HG02943 (cell line): ENCODE results near the gene BPIFB6.
"Not testable (repeated sequence)": the region's sequence is repeated elsewhere in the genome, so short reads cannot be mapped to it uniquely, and the experiment has no call there.

Experiments used
- ATAC-seq: cut with Tn5 transposase; IDR thresholded peaks from one replicate; pipeline ENCODE4 v1.9.1; 2021; ENCODE audit warnings: mild to moderate bottlenecking, low read depth, moderate library complexity; ENCODE audit not compliant: unreplicated experiment

Gene BPIFB6

DNA sequence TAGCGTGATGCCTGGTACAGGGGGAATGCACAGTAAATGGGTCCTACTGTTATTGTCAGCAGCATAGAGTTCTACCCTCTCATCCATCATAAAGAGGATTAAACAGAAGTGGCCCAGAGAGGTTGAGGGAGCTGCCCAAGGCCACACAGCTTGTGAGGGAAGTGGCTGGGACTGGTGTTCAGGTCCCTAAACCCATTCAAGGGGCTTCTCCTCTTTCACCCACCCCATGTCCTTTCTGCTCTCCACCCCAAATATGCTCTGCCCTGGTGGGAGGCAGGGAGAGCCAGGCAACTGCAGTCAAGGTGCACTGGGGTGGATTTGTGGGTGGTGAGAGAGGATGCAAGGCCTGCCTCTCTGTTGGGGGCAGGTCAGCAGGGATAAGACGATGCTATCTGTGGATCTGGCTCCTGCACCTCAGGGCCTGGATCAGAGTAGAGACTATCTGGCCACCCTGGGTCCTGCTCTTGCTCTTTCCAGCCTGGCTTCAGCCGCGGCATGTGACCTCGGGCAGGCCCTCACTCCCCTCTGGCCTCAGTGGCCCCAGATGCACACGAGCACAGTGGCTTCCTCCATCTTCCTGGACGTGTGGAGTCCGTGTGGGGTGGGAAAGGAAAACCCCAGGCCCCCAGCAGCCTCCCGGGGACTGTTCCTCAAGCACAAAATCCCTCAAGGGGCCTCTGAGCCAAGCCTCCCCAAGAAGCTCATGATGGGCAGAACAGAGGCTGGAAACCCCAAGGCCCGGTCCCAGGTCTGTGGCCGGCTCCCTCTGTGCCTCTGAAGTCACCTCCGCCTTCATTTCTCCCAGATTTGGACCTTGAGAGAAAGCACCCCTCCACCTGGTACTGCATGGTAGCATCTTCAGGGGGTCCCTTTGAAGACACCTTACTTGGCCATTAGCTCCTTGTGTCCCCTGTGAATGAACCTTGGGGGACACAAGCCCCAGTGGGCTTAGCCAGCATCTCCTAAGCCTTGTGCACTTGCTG lies 3.4 kb upstream of the BPIFB6 start:
- ATAC-seq: no peak

DNA sequence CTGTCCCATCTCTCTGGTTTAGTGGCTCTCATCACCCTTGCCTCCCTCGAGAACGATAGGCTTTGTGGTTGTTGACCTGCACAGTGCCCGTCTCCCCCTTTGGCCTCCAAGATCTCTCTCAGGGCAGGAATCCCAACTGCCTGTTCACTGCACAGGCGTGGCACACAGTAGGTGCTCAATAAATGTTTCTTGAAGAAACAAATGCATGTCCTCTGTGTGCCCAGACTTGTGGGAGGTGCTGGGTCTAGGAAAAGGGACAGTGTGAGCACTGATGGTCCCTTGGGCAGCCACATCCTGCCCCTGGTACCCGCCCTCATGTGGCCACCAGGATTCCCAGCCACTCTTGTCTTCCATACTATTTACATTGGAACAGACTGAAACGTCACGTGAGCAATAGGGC lies 2.6 kb upstream of the BPIFB6 start:
- ATAC-seq: no peak

DNA sequence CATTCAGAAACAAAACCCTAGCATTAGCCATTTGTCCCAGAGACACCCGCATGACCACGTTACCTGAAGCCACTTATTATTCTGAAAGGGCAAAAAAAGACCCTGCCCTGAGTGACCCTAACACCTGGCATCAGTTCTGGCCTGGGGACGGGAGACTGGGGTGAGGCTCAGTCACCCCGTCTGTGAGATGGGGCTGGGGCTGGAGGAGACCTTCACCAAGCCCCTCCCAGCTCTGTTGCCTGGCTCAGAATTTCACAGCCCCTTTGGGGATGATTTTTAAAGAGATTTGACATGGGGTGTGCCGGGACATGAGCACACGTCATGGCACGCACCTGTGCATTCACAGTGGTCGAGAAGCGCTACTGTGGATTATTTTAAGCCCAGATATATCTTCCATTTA lies 1.4 kb upstream of the BPIFB6 start:
- no peak for ATAC-seq

DNA sequence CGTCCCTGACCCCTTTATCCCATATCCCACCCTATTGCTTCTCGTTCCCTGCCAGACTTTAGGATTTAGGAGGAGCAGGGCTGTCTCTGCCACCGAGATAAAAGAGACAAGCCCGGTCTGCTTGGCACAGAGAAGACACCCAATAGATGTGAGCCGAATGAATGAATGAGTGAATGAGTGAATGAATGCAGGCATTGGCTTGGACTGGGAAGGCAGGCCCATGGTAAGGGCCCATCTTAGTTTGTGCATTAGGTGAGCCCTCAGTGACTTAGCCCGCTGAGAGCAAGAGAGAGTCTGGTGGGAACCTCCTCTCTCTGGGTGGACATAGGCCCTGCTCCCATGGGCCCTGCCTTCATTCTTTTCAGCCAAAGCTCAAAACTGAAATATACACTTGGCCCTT lies 879 bp upstream of the BPIFB6 start:
- ATAC-seq: no peak

DNA sequence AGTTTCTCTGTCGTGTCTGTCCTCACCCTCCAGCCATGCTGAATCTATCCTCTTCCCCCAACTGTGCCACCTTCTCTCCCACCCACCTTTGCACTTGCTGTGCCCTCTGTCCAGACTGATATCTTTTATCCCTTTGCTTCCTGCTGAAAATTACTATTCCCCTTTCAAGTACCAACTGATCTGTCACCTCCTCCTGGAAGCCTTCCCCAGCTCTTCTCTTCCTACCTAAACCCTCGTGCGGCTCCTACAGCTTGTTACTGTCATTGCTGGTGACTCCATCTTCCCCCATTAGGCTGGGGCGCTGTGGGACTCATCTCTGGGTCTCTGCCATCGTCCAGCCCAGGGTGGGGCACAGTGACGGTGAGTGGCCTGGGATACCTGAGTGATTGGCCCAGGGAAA lies 1.1 kb downstream of the BPIFB6 start:
- no peak for ATAC-seq

DNA sequence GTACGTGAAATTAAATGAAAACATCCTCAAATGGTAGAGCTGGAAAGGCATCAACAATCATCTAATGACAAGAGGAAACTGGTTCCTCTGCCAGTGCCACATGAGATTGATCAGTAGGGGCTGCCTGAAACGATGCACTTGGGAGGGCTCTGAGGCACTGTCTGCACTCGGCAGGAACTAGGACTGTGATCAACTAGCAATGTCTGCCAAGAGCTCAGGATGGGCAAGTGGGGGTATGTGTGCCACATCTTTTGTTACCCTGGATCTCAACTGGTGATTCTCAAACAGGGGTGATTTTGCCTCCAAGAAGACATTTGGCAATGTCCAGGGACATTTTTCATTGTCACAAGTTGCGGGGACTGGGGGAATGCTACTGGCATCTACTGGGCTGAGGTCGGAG lies 1.9 kb downstream of the BPIFB6 start:
- ATAC-seq: no peak

DNA sequence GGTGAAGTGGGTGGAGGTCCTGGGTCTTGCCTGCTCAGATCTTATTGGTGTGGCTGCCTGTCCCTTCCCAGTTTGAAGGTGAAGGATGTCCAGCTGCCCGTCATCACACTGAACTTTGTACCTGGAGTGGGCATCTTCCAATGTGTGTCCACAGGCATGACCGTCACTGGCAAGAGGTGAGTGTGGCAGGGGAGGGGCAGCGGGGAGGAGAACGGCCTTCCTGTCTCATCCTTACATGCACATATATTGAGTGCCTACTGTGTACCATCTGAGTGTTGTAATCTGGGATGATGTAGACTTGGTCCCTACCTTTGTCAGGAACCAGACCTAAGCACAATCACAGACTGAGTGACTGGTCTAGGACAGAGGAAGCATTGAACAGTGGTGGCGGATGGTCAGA lies 2.7 kb downstream of the BPIFB6 start:
- ATAC-seq: no peak

DNA sequence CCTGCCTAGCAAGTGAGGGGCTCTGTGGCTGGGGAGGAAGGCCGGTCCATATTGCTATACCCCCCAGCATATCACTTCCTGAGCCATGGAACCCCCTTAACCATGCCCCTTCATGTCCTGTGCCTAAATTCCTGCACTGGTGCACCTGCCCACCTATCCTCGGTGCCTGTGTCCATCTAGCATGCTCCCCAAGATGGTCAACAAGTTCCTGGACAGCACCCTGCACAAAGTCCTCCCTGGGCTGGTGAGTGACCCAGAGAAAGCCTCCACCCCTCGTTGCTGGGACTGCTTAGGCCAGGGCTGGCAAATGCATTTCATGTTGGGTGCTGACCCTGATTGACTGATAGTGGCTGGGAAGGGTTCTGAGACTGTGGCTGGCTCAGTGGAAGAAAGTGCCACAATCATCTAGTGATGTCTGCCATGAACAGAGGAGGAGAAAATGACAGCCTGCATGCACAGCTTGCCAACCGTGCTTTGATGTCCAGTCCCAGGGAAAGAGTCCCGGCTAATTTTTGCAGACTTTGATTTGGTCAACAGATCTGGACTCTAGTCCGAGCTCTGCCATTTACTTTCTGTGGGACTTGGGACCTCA lies 3.5 kb downstream of the BPIFB6 start:
- ATAC-seq: no peak

DNA sequence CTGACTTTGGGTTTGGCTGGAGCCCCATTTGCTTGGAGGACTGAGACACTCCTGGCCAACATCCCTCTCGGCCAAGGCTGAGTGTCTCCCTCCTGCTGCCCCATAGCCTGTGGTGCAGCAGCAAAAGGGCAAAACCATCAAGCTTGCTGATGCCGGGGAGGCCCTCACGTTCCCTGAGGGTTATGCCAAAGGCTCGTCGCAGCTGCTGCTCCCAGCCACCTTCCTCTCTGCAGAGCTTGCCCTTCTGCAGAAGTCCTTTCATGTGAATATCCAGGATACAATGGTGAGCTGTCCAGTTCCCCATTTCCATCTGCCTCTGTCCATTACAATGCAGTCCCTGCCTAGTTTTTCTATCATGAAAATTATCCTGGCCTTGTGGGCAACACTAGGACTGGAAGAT lies 6.0 kb downstream of the BPIFB6 start:
- ATAC-seq: no peak

DNA sequence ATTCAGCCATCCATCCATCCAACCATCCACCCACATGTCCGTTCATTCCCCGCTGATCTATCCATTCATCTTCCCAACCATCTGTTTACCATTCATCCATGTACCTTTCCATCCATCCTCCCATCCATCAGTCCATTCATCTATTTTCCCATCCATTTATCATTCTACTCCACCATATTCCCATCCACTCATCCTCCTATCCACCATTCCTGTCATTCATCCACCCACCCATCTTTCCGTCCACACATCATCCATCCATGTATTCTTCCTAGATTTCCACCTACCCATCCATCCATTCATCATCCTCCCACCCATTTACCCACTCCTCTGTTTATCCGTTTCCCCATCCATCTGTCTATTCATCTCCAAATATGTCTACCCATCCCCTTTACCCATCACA lies 6.8 kb downstream of the BPIFB6 start:
- no peak for ATAC-seq

DNA sequence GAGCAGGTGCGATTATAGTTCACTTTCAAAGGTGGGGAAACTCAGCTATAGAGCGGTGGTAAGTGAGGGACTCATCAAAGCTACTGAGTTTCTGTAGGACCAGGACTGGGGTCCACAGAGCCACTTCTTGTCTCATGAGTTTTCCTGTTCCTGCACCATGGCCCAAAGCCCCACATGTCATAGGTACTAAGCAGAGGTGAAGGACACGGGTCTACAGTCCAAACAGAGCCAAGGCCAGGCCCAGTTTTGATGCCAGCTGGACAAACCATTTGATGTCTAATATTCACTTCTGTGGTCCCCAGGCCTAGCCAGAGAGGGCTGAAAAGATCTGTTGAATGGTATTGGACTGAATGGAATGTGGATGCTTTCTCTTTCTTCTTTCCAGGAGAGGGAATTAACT lies 11.0 kb downstream of the BPIFB6 start:
- ATAC-seq: no peak

DNA sequence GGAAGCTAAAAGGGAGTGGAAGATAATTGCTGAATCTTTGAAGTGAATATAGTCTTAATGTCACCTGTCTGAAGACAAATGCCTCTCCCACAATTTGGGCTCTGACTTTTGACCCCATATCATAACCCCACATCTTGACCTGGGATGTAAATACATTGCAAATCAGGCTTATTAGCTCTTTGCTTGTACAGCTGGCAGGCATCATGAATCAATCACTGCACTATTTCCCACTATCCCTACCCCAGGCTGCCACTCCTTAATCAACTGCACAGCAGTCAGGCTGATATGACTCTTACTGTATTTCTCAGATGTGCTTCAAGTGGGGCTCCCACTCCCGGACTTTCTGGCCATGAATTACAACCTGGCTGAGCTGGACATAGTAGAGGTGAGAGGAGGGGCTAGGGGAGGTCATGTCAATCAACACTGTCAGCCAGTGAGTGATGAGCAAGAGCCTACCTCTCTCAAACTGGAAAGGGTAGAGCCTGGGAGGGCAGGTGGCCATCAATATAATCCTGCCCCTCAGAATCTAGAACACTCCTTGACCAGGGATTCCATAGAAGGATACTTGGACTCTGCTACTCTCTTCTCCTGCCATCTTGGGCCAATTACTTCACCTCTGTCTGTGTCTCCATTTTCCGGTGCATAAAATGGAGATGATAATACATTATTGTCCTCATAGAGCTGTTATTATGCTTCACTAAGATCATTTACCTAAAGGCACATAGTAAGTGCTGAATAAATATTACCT lies 11.7 kb downstream of the BPIFB6 start:
- ATAC-seq: no peak

DNA sequence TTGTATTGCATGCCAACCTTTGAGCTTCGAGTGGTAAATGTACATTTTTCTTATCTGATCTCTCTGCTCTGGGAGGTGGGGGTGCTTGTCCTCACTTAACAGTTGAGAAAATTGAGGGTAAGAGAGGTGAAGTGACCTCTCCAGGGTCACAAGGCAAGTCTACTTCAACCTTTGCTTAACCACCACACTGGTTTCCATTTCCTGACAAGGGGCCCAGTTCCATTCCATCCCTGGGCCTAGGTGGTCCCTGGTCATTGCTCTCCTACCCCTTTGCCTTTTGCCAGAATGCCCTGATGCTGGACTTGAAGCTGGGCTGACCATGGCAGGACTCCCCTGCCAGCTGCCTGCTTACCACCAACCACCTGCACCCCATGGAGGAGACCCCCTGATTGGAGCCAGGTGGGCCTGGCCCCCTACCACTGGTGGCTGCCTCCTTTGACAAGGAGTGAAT lies 12.3 kb downstream of the BPIFB6 start:
- no peak for ATAC-seq

DNA sequence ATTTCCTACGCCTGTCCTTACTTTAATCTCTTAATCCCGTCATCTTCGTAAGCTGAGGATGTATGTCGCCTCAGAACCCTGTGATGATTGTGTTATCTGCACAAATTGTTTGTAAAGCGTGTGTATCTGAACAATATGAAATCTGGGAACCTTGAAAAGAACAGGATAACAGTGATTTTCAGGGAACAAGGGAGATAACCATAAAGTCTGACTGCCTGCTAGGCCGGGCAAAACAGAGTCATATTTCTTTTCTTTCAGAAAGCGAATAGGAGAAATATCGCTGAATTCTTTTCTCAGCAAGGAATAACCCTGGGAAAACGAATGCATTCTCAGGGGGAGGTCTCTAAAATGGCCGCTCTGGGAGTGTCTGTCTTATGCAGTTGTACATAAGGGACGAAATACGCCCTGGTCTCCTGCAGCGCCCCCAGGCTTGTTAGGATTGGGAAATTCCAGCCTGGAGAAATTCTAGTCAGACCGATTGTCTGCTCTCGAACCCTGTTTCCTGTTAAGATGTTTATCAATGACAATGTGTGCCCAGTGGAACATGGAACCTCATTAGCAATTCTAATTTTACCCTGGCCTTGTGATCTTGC lies 13.8 kb downstream of the BPIFB6 start:
- ATAC-seq: not testable (repeated sequence)

DNA sequence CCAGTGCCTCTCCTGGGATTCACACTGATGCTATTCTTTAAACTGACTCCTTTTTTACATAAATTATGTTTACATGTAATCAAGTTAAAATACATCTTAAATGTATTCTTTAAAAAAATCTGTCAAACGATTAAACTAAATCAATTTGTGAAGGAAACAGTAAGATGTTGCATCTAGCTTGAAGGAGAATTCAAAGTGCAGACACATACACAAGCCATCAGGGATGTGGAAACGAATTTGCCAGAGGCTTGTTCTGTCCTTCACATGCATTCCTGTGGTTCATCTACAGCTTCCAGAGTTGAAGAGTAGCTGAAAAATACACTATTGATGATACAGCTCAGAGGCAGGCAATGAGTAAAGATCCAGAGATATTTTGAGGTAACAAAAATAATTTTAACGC lies 15.0 kb downstream of the BPIFB6 start:
- no peak for ATAC-seq

DNA sequence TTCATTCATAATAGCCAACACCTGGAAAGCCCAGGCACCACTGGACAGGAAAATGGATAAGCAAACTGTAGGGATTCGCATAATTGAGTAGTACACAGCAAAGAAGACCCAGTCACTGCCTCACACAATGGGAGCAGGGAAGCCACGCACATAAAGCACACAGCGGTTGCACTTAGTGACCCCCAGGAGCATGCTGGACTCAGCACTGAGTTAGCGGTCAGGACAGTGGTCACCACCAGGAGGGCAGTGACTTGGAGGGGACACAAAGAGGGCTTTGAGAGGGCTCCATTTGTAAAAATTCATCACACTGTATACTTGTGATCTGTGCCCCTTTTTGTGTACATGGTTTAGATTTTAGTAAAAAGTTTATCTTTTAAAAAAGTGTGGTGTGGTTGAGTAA lies 19.9 kb downstream of the BPIFB6 start:
- no peak for ATAC-seq

DNA sequence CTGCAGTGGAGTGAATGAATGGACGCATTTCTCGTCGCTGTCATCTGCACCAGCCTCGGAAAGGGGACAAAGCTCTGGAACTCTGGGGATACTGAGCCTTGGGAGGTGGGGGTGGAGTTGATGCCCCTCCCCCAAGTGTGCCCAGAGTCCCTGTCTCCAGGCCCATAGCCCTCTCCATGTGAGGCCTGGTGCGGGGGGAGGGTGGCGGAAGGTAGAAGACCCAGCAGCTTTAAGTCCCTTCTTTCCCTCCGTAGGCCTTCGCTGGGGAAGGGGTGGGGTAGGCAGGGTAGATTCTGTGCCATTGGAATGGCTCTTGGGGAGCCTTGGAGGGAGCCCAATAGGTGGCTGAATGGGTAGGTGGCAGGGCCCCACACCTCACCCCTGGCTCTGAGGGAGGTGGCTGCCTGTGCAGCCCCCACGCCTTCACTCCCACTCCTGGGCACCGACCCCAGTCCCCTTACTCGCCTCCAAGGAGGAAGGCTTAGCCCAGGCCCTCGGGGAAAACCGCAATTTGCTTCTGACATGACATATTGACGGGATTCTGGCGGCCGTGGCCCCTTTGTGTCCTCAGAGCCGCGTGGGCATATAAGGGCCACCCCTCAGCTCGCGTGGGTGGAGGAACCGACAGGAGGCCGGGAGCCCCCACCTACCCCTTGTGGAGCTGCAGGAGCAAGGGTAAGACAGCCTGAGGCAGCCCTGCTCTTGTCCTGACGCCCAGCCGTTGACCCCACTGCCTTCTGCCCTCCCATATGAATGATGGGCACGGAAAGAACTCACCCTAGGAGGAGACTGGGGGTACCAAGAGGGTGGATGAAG lies 22.1 kb downstream of the BPIFB6 start, which contains the start of gene BPIFB3:
Gene BPIFB3 (plus strand): TSS at position 613 of the 816 bp plus-strand sequence. CDS start 1,533 bp downstream, outside the sequence.
- ATAC-seq: no peak

DNA sequence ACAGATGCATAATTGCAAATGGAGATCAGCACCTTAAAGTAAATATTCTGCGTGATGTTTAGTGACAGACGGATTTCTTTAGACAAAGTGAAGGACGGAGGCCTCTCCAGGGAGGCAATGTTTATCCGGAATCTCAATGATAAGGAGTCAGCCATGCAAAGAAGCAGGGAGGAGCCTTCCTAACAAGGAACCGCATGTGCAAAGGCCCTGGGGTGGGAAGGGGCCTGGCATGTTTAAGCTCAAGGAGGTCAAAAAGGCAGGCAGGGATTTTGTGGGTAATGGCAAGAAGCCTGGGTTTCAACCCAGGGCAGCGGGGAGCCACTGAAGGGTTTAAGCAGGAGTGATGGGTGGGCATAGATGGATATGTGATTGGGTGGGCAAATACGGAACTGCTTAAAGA lies 22.9 kb downstream of the BPIFB6 start:
- ATAC-seq: no peak

DNA sequence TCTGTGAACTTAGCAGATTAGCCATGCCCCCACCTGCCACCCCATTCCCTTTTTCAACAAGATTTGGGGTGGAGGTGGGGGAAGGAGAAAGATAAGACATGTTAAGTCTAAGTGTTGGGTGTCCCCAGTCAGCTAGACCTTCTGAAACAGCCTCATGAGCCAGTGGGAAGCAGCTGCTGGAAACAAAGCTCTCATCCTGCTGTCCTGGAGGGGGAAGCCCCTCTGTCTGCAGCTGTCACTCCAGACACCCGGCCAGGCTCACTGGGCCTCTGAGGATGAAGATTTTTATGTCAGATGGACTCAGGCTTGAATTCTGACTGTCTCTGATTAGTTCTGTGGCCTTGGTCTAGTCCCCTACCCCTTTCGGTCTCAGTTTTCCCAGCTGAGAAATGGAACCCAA lies 23.3 kb downstream of the BPIFB6 start:
- ATAC-seq: no peak

DNA sequence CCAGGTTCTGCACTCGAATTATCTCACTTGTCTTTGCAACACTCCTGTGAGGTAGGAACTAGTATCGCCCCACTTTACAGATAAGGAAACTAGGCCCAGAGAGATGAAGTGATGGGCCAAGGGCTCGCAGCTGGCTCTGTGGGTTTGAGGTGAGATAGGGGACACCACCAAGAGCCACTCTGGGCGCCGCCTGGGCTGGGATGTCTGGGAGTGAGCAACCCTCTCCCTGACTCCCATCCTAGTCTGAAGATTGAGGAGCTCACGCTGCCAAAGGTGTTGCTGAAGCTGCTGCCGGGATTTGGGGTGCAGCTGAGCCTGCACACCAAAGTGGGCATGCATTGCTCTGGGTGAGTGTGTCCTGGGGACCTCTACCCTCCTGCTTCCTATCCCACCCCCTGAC lies 27.7 kb downstream of the BPIFB6 start:
- ATAC-seq: no peak
